Nephron progenitor cell (in vitro differentiated cells): Measurements from ENCODE around the gene ZBTB20.

Experiments
- DNase-seq: peaks from one replicate; pipeline ENCODE4 v3.0.0; 2021
- H3K27ac Mint-ChIP-seq: 2 replicates; pipeline ENCODE4 v1.8.0; 2021; ENCODE audit warnings: mild to moderate bottlenecking, moderate library complexity, mixed read lengths
- H3K27me3 Mint-ChIP-seq: 2 replicates; pipeline ENCODE4 v1.8.0; 2021; ENCODE audit warnings: mild to moderate bottlenecking, low read depth, mixed read lengths; ENCODE audit not compliant: poor library complexity
- H3K36me3 Mint-ChIP-seq: 2 replicates; pipeline ENCODE4 v1.8.0; 2021; ENCODE audit warnings: low read depth, mixed read lengths
- H3K4me1 Mint-ChIP-seq: 2 replicates; pipeline ENCODE4 v1.8.0; 2021; ENCODE audit warnings: mixed read lengths
- H3K4me3 Mint-ChIP-seq: 2 replicates; pipeline ENCODE4 v1.8.0; 2021; ENCODE audit warnings: mild to moderate bottlenecking, moderate library complexity, mixed read lengths
- H3K9me3 Mint-ChIP-seq: 2 replicates; pipeline ENCODE4 v1.8.0; 2021; ENCODE audit warnings: mild to moderate bottlenecking, moderate library complexity, mixed read lengths
- TF ChIP-seq, protein P1 (sequence below): fragments of 200-600 bp; sonication (generic); IDR thresholded peaks from 2 replicates; pipeline ENCODE4 v1.5.0; 2021; ENCODE audit warnings: antibody characterized with exemption

ZBTB20 gene

DNA sequence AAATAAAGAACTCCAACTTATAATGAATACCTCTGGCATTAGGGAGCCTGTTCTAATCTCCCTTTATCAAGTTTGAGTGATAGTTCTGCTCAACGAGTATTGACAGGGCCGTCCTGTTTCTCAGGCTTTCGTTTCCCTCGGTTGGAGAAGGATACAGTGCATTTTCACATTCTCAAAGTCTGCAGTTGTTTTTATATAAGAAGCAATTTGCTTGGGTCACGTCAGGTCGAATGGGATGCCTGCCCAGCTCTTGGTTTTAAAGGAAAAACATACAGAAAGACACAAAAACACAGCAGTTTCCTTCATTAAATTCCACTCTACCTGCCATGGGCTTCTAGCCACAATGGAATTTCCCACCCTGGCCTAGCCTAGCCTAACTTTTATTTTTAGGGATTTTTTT, 487.0 kb downstream of the ZBTB20 start:
- Mint-ChIP-seq H3K9me3 (peaks cover 8% of the 10 kb centered on the region), H3K27ac (peak overlapping the region; percentile 23), H3K27me3 (no peaks in the 10 kb centered on the region), H3K36me3 (no peaks in the 10 kb centered on the region), H3K4me1 (peaks cover 7% of the 10 kb centered on the region), H3K4me3 (no peak overlapping the region)
- DNase-seq = no peak
- TF ChIP-seq, protein P1, sequence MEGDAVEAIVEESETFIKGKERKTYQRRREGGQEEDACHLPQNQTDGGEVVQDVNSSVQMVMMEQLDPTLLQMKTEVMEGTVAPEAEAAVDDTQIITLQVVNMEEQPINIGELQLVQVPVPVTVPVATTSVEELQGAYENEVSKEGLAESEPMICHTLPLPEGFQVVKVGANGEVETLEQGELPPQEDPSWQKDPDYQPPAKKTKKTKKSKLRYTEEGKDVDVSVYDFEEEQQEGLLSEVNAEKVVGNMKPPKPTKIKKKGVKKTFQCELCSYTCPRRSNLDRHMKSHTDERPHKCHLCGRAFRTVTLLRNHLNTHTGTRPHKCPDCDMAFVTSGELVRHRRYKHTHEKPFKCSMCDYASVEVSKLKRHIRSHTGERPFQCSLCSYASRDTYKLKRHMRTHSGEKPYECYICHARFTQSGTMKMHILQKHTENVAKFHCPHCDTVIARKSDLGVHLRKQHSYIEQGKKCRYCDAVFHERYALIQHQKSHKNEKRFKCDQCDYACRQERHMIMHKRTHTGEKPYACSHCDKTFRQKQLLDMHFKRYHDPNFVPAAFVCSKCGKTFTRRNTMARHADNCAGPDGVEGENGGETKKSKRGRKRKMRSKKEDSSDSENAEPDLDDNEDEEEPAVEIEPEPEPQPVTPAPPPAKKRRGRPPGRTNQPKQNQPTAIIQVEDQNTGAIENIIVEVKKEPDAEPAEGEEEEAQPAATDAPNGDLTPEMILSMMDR = no peak

DNA sequence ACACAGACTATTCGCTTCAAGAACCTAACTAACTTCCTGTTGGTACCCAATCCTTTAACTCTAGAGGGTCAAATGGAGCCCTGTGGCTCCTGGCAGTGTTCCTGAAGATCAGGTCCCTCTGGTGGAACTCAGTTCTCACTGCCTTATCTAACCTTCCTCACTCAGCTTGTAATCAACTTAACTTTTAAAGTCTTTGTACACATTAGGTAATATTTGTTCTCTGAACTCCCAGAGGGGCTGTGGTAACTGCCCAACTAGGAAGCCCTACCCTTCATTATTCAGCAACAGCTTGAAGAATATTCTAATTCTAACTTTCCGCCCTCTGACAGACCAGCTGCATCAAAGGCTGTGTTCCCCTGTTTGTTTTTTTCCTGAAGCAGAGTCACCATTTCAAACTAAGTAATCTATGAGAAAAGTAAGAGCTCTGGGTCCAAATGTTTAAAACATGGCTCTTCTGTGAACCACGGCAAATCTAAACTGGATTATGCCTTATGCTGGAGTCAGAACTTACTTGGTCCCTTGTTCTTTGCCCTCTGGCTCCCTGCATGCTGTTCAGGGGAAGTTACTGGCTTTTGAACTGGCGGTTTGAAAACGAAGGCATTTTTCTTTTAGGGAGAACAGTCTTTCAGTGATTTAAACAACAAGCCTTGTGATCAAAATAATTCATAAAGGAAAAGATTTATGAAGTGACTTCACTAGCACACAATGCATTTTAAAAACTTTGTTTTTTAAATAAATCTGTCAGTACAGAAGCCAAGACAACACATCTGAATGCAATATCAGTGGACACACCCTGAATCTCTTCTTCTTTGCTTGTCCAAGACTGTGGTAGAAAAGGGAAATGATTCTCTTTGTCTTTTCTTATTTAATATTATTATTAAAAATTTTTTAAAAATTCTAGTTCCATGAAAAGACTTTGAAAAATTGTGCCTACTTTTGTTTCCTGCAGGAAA, 487.7 kb downstream of the ZBTB20 start:
- H3K9me3 Mint-ChIP-seq = peaks cover 8% of the 10 kb centered on the region
- TF ChIP-seq, protein P1 = no peak
- DNase-seq = no peak
- peak overlapping the region; percentile 38 for H3K27ac Mint-ChIP-seq
- no peak overlapping the region for H3K4me3 Mint-ChIP-seq
- H3K4me1 Mint-ChIP-seq = peaks cover 7% of the 10 kb centered on the region
- H3K36me3 Mint-ChIP-seq = no peaks in the 10 kb centered on the region
- H3K27me3 Mint-ChIP-seq = no peaks in the 10 kb centered on the region

DNA sequence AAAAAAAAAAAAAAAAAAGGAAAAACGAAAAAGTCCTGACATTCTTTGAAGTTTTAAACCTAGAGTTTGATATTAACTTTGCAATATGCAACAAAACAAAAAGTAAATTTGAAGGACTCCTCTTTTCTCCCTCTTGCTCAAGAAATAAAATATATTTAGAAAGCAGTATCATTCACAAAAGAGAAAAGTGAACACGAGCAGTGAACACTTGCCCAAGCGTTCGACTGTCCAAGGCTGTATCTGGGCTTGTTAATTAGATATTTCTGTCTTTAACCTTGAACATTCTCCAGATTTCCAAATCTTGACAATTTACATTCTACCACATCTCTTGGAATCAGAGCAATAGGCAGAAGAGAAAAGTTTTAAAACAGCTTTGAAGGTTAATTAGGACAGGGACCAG, 495.5 kb downstream of the ZBTB20 start:
- Mint-ChIP-seq H3K27me3 (no peaks in the 10 kb centered on the region), H3K36me3 (no peaks in the 10 kb centered on the region), H3K27ac (no peak overlapping the region), H3K4me1 (no peaks in the 10 kb centered on the region), H3K9me3 (peaks cover 3% of the 10 kb centered on the region), H3K4me3 (no peak overlapping the region)
- no peak for DNase-seq
- TF ChIP-seq, protein P1 = no peak

DNA sequence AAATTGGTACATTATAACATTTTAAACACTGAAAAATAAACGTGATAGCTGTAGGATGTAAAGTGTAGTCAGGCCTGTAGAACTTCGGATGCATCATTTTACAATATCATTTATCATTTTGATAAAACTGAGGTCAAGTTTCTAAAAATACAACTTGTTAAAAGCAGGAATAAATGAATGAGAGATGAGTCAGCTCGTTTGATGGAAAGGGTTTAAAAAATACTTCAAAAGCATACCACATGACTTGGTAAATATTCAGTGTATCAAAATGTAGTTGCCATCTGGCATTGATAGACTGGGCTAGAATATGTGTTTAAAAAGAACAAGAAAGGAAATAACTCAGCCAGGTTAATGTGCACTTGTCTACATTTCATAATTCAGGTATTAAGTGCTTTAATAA, 496.3 kb downstream of the ZBTB20 start:
- no peaks in the 10 kb centered on the region for H3K4me1 Mint-ChIP-seq
- no peak overlapping the region for H3K4me3 Mint-ChIP-seq
- peaks cover 3% of the 10 kb centered on the region for H3K9me3 Mint-ChIP-seq

DNA sequence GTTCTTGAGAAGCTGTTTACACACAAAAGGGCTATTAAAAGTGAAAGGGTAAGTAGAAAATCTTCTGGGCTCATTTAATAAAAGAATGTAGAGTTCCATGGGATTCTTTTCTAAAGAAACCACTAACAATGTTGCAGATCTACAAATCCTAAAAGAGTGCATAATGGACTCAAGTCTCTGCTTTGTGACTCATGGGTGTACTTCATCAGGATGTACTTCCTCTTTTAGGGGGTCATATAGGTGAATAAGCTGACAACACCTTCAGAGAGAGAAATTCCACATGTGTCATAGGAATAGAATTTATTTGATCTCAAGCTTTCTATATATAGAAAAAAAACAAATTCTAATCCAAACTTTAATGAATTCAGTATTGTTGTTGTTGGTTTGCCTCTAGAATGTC, 497.8 kb downstream of the ZBTB20 start:
- Mint-ChIP-seq H3K4me3 (no peak overlapping the region), H3K9me3 (peaks cover 3% of the 10 kb centered on the region), H3K4me1 (no peaks in the 10 kb centered on the region), H3K36me3 (no peaks in the 10 kb centered on the region), H3K27me3 (no peaks in the 10 kb centered on the region), H3K27ac (no peak overlapping the region)
- no peak for DNase-seq
- TF ChIP-seq, protein P1 = no peak

More for the DNA sequence above, 496.3 kb downstream of the ZBTB20 start:
- Mint-ChIP-seq H3K27me3 (no peaks in the 10 kb centered on the region), H3K27ac (no peak overlapping the region), H3K36me3 (no peaks in the 10 kb centered on the region)
- TF ChIP-seq, protein P1 = no peak
- DNase-seq = no peak

DNA sequence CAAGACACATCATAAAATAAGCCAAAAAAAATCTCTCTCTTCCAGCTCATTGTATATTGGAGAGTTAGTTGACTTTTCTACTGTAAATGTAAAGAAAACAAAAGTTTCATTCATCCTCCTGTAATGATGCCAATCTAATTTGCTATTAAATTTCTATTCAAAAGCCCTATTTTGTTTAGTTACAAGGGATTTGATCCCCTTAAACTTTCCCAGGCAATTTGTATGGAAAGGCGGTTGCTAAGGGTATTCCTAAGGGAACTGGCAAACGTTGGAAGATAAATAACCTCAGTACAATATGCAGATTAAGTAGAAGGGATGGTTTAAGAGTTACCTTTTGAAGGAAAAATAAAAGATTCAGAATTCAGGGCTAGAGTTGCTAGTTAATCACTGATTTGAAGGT, 500.6 kb downstream of the ZBTB20 start:
- Mint-ChIP-seq H3K9me3 (no peaks in the 10 kb centered on the region), H3K4me1 (no peaks in the 10 kb centered on the region), H3K4me3 (no peak overlapping the region), H3K36me3 (no peaks in the 10 kb centered on the region), H3K27me3 (no peaks in the 10 kb centered on the region), H3K27ac (peak overlapping the region; percentile 77)
- DNase-seq = no peak
- TF ChIP-seq, protein P1 = no peak
